ENCODE results near the gene PUS7.

DNA sequence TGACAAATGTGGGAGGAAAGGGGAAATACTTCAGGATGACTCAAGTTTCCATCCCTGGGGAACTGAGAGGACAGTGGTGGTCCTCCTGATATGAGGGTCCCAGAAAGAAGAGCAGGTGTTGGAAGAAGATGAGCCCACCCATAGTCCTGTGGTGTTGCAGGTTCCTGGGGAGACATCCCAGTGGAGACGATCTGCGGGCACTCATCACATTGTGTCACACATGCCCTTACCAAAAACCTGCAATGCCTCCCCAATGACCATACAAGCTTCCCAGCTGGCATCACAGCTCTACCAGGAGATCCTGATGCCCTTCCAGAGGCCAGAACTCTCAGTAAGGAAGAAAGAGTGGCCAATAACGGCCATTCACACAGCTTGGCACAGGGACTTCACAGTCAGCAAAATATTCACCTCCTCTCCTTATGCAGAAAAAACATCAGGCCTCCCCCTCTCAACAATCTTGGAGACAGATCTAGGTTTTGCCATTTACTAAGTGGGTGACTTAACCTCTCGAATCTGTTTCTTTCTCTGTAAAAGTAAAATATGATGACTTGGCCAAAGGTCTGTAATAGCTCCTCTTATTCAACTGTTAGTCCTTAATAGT is 9.0 kb downstream of the PUS7 start:
- TF ChIP-seq EZH2 (IDR thresholded peaks at IDR 0.05; ENCODE audit: low read length): no peak
- TF ChIP-seq, protein P1, sequence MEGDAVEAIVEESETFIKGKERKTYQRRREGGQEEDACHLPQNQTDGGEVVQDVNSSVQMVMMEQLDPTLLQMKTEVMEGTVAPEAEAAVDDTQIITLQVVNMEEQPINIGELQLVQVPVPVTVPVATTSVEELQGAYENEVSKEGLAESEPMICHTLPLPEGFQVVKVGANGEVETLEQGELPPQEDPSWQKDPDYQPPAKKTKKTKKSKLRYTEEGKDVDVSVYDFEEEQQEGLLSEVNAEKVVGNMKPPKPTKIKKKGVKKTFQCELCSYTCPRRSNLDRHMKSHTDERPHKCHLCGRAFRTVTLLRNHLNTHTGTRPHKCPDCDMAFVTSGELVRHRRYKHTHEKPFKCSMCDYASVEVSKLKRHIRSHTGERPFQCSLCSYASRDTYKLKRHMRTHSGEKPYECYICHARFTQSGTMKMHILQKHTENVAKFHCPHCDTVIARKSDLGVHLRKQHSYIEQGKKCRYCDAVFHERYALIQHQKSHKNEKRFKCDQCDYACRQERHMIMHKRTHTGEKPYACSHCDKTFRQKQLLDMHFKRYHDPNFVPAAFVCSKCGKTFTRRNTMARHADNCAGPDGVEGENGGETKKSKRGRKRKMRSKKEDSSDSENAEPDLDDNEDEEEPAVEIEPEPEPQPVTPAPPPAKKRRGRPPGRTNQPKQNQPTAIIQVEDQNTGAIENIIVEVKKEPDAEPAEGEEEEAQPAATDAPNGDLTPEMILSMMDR (optimal IDR thresholded peaks at IDR 0.05 in 1 of 3, IDR thresholded peaks at IDR 0.05 in 1 of 3, conservative IDR thresholded peaks at IDR 0.05 in 1 of 3; ENCODE audit: extremely low read depth in 1 of 3, insufficient read depth in 2 of 3, low read length in 3 of 3): no peak

Measured in keratinocyte (primary cell).